Measurements from ENCODE around the gene OTUB2.

The OTUB2 gene

GRCh38 chr14:94041551-94042346, 15.6 kb downstream of the OTUB2 start:
- DNase-seq (ENCODE audit: low spot score): no peak

- no peak for DNase-seq (ENCODE audit: low spot score)
These were observed 16.4 kb downstream of the OTUB2 start for GRCh38 chr14:94042433-94043091.

- no peak for DNase-seq (ENCODE audit: low spot score)
These were observed 17.1 kb downstream of the OTUB2 start for GRCh38 chr14:94043111-94043755.

GRCh38 chr14:94043756-94044475, 17.8 kb downstream of the OTUB2 start:
- no peak for DNase-seq (ENCODE audit: low spot score)

GRCh38 chr14:94044476-94045091, 18.4 kb downstream of the OTUB2 start:
- DNase-seq (ENCODE audit: low spot score): no peak

GRCh38 chr14:94045101-94045500, 19.0 kb downstream of the OTUB2 start:
- no peak for DNase-seq (ENCODE audit: low spot score)

GRCh38 chr14:94045563-94046345, 19.6 kb downstream of the OTUB2 start:
- DNase-seq (ENCODE audit: low spot score): no peak

GRCh38 chr14:94046696-94047250, 20.6 kb downstream of the OTUB2 start:
- no peak for DNase-seq (ENCODE audit: low spot score)

- DNase-seq (ENCODE audit: low spot score): no peak
These were observed 21.4 kb downstream of the OTUB2 start for GRCh38 chr14:94047581-94047980.

GRCh38 chr14:94048691-94049624, 22.8 kb downstream of the OTUB2 start:
- DNase-seq (ENCODE audit: low spot score): peak; percentile 1

GRCh38 chr14:94049625-94050023, 23.5 kb downstream of the OTUB2 start:
- no peak for DNase-seq (ENCODE audit: low spot score)

GRCh38 chr14:94050231-94050880, 24.2 kb downstream of the OTUB2 start:
- peak; percentile 4 for DNase-seq (ENCODE audit: low spot score)

- DNase-seq (ENCODE audit: low spot score): peak; percentile 89
These were observed 25.0 kb downstream of the OTUB2 start for GRCh38 chr14:94051115-94051514.

GRCh38 chr14:94051779-94052178, 25.6 kb downstream of the OTUB2 start:
- DNase-seq (ENCODE audit: low spot score): peak; percentile 1

- peak; percentile 0 for DNase-seq (ENCODE audit: low spot score)
These were observed 26.1 kb downstream of the OTUB2 start for GRCh38 chr14:94052199-94052598.

- DNase-seq (ENCODE audit: low spot score): peak; percentile 0
These were observed 26.5 kb downstream of the OTUB2 start for GRCh38 chr14:94052662-94053061.

- DNase-seq (ENCODE audit: low spot score): peak; percentile 1
These were observed 28.3 kb downstream of the OTUB2 start for GRCh38 chr14:94054401-94054800.

GRCh38 chr14:94054936-94055335, 28.8 kb downstream of the OTUB2 start:
- peak; percentile 1 for DNase-seq (ENCODE audit: low spot score)

Data from Ammon's horn (tissue), 1 donor.